Measurements from ENCODE around the gene BRWD1.

BRWD1 gene

GRCh38 chr21:39193380-39193779 is 120.1 kb downstream of the BRWD1 start:
- no peak for DNase-seq

DNA sequence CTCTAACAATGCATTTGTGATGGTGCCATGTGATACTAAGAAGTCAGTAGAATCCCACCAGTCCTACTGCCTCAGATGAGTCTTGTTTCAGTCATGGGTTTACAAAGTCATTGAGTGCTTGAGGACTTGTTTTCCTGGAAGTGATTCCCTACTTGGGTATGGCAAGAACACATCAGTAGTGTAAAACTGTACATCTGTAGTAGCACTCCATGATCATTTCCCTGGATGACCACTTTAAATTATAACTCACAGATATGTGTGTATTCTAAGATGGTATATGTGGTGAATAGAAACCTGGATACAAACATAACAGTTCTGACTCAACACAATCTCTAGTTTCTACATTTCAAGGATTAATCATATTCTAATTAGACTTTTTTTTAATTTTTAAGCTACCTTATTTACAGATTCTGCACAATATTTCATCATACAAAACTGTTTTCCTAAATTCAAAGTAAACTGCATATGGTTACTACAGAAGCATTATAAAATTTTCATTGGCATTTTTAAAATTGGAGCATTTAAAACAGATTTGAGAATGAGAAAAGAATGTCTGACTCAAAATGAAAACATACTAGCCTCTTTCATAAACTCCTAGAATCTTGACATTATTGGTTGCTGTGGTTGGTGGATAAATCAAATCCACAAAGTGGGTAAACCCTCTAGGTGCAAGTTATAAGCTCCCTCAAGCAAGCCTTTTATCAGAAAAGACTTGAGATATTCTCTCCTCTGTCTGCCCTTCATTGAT is 123.4 kb downstream of the BRWD1 start:
- no peak for DNase-seq

GRCh38 chr21:39188521-39189139 is 124.8 kb downstream of the BRWD1 start:
- peak; percentile 24 for DNase-seq

GRCh38 chr21:39187141-39187540 is 126.3 kb downstream of the BRWD1 start:
- no peak for DNase-seq

DNA sequence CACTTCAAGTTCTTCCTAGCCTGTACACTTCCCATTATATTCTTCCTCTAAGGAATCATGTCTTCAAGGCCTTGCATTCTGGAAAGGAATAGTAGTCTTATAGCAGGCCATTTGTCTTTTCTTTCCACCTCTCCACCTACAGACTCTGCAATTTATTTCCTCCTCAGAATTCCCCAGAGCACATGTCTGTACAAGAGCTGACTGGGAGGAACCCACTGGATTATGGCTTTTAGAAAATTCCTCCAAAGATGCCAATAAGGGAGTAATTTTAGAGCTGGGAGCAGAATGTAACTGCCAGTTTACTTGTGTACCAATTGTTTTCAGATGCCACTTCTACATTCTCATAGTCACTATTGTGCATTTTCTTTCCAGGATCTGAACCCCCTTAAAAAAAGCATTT is 126.8 kb downstream of the BRWD1 start:
- no peak for DNase-seq

DNA sequence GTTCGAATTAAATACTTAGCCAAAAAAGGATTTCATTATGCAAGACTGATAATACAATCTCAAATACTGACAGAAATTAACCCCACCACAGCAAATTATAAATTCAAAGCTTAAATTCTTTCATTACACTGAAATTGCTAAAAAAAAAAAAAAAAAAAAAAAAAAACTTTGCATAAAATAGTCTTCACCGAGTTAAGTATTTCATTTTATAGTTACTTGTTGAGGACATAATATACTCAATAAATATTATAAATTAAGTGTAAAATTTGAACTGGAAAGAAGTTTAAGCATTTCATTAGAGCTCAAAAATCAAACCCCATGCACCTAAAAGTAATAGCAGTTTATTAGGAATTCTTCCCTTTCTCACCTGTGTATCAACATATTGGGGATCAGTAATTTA is 128.3 kb downstream of the BRWD1 start:
- DNase-seq: no peak

GRCh38 chr21:39184050-39184980 is 129.1 kb downstream of the BRWD1 start:
- DNase-seq: peak; percentile 9

DNA sequence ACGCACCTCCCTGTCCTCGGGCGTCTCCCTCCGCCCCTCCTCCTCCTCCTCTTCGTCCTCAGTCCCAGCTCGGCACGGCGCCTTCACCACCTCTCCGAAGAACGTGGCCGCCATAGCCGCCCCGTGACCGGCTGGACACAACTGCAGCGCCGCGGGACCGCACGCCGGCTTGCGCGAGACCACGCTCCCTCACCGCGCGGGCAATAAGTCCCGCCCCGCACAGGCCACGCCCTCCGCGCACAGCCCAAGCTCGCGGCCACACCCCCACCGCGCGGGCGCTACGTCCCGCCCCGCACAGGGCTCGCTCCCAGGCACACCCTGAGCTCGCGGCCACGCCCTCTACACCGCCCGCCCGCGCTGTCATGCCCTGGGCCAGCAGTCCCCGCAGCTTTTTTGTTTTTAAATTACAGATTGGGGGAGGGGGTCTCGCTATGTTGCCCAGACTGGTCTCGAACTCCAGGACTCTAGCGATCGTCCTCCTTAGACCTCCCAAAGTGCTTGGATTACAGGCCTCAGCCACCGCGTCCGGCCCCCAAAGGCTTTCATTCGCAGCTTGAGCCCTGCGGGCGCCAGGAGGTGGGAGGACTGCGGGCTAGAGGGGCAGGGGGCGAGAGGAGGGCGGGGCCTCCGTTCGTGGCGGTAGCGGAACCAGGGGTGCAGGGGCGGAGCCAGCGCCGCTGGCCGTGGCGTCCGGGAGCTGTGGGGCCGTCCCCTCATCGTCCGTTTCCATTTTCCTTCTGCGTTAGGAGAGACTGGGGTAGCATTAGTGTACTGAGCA is 130.0 kb downstream of the BRWD1 start, which contains the start of gene PSMG1:
TSS of gene PSMG1 (minus strand) at position 180 of the 778 bp plus-strand sequence. CDS start at position 114, 66 bp downstream.
- DNase-seq: peak; percentile 93

- DNase-seq: no peak
These were observed 130.8 kb downstream of the BRWD1 start for GRCh38 chr21:39182484-39183271.

DNA sequence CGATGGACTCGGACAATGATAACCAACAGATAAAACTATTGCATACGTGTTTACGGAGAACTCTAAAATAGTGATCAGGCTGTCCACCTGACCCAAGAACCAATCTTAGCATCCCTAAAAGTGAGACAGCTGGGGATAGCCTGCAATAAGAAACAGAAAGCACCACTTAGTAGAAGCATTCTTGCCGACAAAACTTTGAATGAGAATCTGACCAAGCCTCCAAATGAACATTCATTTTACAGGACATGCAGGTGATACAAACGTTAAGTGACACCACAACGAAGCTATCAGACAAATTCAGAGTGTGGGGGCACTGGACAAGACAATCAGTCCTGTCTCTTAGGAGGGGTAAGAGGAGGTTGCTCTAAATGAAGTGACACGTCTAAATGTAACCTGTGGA is 131.4 kb downstream of the BRWD1 start:
- no peak for DNase-seq

- DNase-seq: no peak
These were observed 132.1 kb downstream of the BRWD1 start for GRCh38 chr21:39181205-39181818.

DNA sequence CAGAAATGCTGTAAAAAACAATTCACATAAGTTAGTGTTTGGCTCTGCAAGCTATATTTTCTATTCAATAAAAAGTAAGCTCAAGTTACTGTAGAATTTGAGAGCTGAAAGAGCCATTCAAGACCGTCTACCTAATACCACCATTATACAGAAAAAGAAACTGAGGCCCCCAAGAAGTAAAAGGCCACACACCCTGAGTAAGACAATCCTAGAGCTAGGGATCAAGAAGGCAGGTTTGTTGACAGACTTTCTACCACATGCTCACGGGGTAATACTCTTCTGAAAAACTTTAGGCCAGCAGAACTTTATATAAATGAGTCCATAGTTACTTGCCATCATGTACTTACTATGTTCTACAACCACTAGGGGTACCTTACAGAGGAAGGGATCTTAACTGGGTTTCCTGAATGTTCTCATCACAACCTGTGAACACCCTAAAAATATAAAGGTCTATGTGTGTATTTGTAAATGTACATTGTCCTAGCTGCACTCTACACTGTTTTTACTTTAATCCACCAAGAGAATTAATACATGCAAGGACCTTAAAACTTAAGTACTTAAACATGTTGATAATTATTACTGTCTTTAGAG is 132.9 kb downstream of the BRWD1 start:
- DNase-seq: no peak

- DNase-seq: no peak
These were observed 135.0 kb downstream of the BRWD1 start for GRCh38 chr21:39178421-39178820.

GRCh38 chr21:39176271-39176709 is 137.1 kb downstream of the BRWD1 start:
- no peak for DNase-seq

- no peak for DNase-seq
These were observed 137.8 kb downstream of the BRWD1 start for GRCh38 chr21:39175665-39176064.

- DNase-seq: no peak
These were observed 138.3 kb downstream of the BRWD1 start for GRCh38 chr21:39175154-39175553.

GRCh38 chr21:39173716-39174680 is 139.4 kb downstream of the BRWD1 start:
- no peak for DNase-seq

DNA sequence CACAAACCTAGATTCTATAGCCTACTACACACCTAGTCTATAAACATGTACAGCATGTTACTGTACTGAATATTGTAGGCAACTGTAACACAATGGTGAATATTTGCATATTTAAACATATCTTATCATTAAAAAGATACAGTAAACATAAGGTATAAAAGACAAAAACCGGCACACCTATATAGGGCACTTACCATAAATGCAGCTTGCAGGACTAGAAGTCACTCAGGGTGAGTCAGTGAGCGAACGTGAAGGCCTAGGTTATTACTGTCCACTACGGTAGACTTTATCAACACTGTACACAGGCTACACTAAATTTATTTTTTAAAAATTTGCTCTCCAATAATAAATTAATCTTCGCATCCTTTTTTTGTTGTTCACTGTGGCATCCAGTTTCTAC is 143.5 kb downstream of the BRWD1 start:
- DNase-seq: no peak

GRCh38 chr21:39168800-39169199 is 144.6 kb downstream of the BRWD1 start:
- DNase-seq: no peak

- DNase-seq: no peak
These were observed 148.9 kb downstream of the BRWD1 start for GRCh38 chr21:39164523-39164922.

All from NCI-H2029 (cell line).